Stimulated activated CD4-positive, alpha-beta T cell treated with anti-CD3 and anti-CD28 coated beads, Interleukin-2, amount 100 ng/mL, for 24 hours (primary cell): ENCODE measurements around the gene TRHDE.
"Not testable (repeated sequence)": the region's sequence is repeated elsewhere in the genome, so short reads cannot be mapped to it uniquely, and the experiment has no call there.

Experiments
- DNase-seq, 2 donors: peaks; one replicate each; pipeline ENCODE4 v3.0.0-alpha.2; 2020

TRHDE gene

DNA sequence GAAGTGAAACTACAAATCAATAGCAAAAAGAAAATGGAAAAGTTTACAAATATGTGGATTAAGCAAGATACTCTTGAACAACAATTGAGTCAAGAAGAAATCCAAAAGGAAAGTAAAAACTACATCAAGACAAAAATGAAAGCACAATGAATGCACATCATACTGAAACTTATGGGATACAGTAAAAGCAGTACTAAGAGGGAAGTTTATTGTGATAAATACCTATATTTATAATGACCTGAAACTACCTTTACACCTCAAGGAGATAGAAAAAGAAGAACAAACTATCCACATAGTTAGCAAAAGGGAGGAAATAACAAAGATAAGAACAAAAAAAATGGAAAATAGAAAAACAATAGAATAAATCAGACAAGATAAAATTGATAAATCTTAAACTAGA lies 375.0 kb downstream of the TRHDE start:
- DNase-seq, result no peak

DNA sequence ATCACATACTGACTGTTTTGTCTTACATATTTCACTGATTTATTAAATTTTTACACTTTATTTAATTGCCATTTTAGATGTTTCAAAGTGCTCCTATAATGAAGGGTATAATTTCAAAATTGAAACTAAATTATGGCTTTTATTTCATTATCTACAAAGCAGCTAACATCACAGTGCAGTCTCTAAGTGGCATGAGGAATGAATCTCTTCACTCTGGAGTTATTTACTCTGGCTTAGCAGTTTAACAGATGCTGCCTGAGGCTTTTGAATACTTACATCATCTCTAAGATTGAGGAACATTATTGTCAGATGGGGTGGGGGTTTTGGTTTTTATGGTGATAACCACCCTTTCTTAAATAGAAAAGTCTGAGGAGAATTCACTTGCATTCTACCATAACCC lies 386.4 kb downstream of the TRHDE start:
- no peak for DNase-seq

DNA sequence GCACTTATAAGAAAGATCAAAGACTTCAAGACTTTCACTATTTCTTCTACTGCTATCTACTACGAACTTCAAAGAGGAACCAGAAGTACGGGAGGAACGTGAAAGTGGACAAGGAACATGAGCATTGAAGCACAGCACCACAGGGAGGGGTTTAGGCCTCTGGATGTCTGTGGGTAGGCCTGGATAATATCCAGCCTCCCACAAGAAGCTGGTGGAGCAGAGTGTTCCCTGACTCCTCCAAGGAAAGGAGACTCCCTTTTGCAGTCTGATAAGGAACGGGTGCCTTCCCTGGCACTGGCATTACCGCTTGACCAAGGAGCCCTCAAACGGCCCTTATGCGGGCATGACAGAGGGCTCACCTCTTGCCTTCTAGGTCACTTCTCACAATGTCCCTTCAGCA lies 388.0 kb downstream of the TRHDE start:
- DNase-seq, result not testable (repeated sequence)

- DNase-seq, result no peak
Measured at GRCh38 chr12:72673853-72674252, 401.7 kb downstream of the TRHDE start.

DNA sequence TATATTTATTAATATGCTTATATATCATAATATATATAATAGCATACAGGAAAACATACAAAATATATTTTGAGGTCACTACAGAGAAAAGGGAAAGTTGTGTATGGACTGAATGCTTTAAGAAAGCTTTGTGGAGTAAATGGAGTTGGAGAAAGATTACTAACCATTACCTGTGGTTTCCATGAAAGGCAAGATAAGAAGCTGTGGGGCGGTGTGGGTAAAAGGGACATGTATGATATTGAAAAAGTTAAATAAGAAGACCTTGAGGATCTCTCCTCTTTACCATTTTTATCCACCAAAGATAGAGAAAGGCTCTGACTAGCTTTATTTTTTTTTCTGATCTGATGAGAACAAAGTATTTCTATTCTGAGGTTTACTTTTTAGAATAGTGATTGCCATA lies 404.4 kb downstream of the TRHDE start:
- no peak for DNase-seq

GRCh38 chr12:72677139-72677538 lies 405.0 kb downstream of the TRHDE start:
- no peak for DNase-seq

GRCh38 chr12:72677846-72678245 lies 405.7 kb downstream of the TRHDE start:
- DNase-seq, result no peak

- no peak for DNase-seq
Measured at GRCh38 chr12:72679147-72679757, 407.1 kb downstream of the TRHDE start.

DNA sequence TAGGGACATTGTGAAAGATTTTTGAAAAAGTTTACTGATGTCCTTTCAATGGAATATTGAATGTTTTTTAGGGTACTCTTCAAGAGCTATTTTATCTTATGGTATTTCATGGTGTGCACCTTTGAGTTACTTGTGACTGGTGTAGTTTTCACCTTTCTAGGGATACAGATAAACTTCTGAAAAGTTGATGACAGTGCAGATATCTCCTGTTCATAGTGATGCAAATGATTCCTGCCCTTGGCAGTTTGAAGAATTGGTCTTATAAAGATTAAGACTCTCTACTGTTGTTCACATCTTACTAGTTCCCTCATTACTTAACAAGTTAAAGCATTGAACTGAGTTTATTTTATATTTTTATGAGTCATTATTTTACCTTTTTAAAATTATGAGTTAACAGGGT lies 408.9 kb downstream of the TRHDE start:
- no peak for DNase-seq

GRCh38 chr12:72684491-72684890 lies 412.3 kb downstream of the TRHDE start:
- no peak for DNase-seq

DNA sequence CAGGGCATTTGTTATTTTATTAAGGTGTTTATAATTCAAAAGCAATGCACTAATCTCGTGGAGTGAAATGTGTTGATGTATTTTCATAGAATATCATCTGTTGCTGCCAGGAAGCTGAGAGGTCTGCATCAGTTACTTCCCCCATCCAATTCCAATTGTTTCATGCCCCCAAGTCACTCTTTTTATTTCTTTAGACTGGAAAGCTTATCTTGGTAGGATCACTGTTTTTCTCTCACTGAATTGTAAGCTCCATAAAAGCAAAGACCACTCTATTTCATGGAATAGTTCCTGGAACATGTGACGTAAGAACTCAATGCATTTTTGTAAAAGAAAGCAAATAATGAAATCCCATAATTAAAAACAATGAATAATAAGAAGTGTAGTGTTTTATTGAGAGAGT lies 420.2 kb downstream of the TRHDE start:
- DNase-seq, result no peak

DNA sequence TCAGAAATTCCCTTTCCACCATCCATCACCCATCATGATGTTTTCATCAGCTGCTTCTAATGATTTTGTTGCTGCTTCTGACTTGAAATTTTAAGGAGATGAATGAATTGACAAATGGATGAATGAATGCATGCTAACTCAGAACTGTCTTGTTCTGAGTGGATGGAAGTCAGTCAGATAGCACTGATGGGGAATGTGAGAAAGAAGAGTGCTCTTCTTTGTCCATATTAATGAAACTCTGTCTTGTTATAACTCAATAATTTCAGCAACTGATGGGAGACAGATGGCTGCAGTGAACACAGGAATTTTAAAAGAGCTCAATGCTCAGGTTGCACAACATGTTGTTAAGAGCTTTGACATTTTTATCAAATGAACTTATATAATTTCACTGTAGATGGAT lies 422.0 kb downstream of the TRHDE start:
- DNase-seq, result no peak

DNA sequence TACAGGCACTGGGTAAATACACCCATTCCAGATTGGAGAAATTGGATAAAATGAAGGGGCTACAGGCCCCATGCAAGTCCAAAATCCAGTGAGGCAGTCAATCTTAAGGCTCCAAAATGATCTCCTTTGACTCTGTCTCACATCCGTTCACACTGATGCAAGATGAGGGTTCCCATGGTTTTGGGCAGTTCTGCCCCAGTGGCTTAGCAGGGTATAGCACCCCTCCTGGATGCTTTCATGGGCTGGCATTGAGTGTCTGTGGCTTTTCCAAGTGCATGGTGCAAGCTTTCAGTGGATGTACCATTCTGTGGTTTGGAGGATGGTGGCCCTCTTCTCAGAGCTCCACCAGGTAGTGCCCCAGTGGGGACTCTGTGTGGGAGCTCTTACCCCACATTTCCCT lies 427.2 kb downstream of the TRHDE start:
- DNase-seq, result no peak

- DNase-seq, result not testable (repeated sequence)
Measured at GRCh38 chr12:72712025-72712424, 439.9 kb downstream of the TRHDE start.

DNA sequence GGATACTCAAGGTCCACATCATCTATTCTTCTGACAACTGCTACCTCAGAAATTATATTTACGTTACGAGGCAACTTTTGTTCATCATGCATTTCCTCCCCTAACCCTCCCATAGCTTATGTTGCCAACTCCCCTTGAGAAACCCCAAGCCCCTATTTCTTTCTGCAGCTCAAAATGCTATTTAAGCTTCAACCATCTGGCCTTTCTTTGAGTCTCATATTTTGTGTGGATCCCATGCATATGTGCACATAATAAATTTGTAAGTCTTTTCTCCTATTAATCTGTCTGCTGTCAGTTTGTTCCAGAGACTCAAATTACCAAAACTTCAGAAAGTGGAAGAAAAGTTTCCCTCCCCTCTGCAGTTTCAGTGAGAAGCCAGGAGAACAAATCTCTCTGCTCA lies 444.1 kb downstream of the TRHDE start:
- DNase-seq, result no peak

- DNase-seq, result no peak
Measured at GRCh38 chr12:72717036-72717435, 444.9 kb downstream of the TRHDE start.
